ENCODE data around the gene TPO. TPM values are rescaled to one million over a fixed set of nuclear protein-coding genes. Genes with fewer than 3 reads are reported as not detected.

The TPO gene
- total RNA-seq, 4 donors from 2014 or later: 6.7 to 14.5 (median 11.3) TPM

DNA sequence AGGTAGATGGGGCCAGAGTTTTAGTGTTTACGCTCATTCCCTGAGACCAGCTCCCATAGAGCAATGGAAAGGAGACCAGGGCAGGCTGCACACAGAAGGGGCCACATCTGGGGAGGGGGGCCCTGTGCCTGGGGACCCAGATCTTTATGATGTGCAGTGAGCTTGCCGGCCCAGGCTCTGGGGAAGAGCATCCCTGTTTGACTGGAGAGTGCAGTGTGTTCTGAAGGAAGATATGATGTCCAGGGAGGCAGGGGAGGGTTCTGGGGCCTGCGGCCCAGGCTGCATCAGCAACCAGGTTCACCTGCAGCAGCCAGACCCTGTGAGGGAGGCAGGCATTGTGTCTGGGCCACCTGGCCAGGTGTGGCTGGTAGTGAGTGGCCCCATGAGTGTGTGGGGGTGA lies 13.8 kb downstream of the TPO start:
- Histone ChIP-seq H3K36me3 (no peaks in the 10 kb centered on the region), H3K4me1 (no peaks in the 10 kb centered on the region), H3K9me3 (no peaks in the 10 kb centered on the region), H3K27ac (no peak overlapping the region), H3K4me3 (no peak overlapping the region), H3K27me3 (peaks cover 14% of the 10 kb centered on the region)
- TF ChIP-seq POLR2A (IDR thresholded peaks at IDR 0.05) (no peak), POLR2AphosphoS5 (IDR thresholded peaks at IDR 0.05) (no peak), EP300 (IDR thresholded peaks at IDR 0.05) (no peak)
- TF ChIP-seq, protein P1, sequence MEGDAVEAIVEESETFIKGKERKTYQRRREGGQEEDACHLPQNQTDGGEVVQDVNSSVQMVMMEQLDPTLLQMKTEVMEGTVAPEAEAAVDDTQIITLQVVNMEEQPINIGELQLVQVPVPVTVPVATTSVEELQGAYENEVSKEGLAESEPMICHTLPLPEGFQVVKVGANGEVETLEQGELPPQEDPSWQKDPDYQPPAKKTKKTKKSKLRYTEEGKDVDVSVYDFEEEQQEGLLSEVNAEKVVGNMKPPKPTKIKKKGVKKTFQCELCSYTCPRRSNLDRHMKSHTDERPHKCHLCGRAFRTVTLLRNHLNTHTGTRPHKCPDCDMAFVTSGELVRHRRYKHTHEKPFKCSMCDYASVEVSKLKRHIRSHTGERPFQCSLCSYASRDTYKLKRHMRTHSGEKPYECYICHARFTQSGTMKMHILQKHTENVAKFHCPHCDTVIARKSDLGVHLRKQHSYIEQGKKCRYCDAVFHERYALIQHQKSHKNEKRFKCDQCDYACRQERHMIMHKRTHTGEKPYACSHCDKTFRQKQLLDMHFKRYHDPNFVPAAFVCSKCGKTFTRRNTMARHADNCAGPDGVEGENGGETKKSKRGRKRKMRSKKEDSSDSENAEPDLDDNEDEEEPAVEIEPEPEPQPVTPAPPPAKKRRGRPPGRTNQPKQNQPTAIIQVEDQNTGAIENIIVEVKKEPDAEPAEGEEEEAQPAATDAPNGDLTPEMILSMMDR (IDR thresholded peaks at IDR 0.05): no peak
- 100% methylated on average over 1 to 2 of the region's 3 CpGs for WGBS, 2 donors (ENCODE audit: low coverage in 1 of 2)
- ATAC-seq: no peak

DNA sequence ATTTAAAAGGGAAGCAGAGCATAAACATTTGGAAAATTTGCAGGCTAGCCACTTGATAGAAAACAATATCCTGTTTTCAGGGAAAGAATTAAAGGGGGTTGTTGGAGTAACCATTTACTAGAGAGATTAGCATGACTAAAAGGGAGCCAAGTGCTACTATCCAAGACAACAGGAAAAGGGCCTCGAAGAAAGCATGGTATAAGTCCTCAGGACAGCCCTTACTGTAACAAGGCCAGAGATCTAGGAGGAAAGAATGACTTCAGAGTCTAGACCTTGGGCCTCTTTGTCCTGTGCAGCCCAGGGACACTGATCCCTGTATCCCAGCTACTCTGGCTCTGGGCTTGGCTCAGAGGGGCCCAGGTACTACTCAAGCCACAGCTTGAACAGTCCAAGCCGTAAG lies 16.6 kb downstream of the TPO start:
- Histone ChIP-seq H3K27ac (no peak overlapping the region), H3K36me3 (no peaks in the 10 kb centered on the region), H3K27me3 (peaks cover 14% of the 10 kb centered on the region), H3K4me3 (no peak overlapping the region), H3K9me3 (no peaks in the 10 kb centered on the region), H3K4me1 (no peaks in the 10 kb centered on the region)
- TF ChIP-seq, protein P1 (IDR thresholded peaks at IDR 0.05): no peak
- TF ChIP-seq POLR2A (IDR thresholded peaks at IDR 0.05) (no peak), POLR2AphosphoS5 (IDR thresholded peaks at IDR 0.05) (no peak), EP300 (IDR thresholded peaks at IDR 0.05) (no peak)
- 90 to 91% methylated on average over 1 to 2 of the region's 2 CpGs for WGBS, 2 donors (ENCODE audit: low coverage in 1 of 2)
- ATAC-seq: no peak

DNA sequence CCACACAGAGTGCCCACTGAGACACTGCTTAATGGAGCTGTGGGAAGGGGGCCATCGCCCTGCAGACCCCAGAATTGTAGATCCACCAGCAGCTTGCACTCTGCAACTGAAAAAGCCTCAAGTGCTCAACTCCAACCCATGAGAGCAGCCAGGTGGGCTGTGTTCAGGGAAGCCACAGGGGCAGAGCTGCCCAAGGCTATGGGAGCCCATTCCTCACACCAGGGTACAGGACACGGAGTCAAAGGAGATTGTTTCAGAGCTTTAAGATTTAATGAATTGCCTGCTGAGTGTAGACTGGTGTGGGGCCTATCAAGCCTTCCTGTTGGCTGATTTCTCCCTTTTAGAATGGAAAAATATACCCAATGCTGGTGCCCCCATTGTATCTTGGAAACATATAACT lies 17.2 kb downstream of the TPO start:
- no peak for ATAC-seq
- no peaks in the 10 kb centered on the region for H3K36me3 ChIP-seq
- no peak overlapping the region for H3K27ac ChIP-seq
- TF ChIP-seq POLR2A (IDR thresholded peaks at IDR 0.05) (no peak), POLR2AphosphoS5 (IDR thresholded peaks at IDR 0.05) (no peak), EP300 (IDR thresholded peaks at IDR 0.05) (no peak)
- TF ChIP-seq, protein P1 (IDR thresholded peaks at IDR 0.05): no peak
- H3K4me3 ChIP-seq: no peak overlapping the region
- H3K4me1 ChIP-seq: no peaks in the 10 kb centered on the region
- peaks cover 14% of the 10 kb centered on the region for H3K27me3 ChIP-seq
- no CpG with 5 or more reads among the region's 2 CpGs for WGBS, 2 donors (ENCODE audit: low coverage in 1 of 2)
- no peaks in the 10 kb centered on the region for H3K9me3 ChIP-seq

DNA sequence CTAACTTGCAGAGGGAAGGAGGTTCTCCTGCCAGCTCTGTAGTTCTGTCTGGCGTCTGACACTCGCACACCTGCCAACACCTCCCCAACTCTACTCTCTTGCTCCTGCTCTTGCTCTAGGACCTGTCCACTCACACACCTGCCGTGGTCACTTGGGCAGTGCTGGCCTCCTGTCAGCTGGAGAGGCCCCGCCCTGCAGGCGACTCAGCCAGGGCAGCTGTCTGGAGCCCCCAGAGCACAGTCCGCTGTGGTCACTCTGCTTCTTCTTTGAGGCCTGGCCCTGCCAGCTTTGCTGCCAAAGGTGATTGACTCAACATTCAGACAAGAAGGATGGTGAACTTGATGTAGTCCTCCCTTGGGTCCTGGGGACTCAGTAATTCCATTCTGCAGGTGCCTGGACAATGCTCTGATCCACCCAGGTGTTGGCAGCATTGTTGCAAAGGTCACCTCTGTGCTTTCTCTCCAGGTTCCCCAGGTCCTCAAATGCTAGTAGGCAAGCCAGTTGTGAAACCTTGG lies 18.7 kb downstream of the TPO start:
- 80 to 89% methylated on average over 1 to 3 of the region's 6 CpGs for WGBS, 2 donors (ENCODE audit: low coverage in 1 of 2)

DNA sequence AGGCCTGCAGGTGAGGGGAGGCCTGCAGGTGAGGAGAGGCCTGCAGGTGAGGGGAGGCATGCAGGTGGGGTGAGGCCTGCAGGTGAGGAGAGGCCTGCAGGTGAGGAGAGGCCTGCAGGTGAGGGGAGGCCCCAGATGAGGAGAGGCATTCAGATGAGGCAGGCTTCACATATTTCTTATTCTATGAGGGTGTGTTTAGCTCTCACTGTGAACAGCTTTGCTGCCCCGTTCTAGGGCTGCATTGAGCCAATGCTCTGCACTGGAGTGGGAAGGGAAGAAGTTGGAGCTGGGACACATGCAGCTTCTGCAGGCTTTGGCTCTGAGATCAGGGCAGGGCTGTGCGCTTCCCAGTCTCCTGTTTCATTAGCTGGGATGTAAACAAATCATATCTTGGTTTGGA lies 19.5 kb downstream of the TPO start:
- Histone ChIP-seq H3K4me3 (no peak overlapping the region), H3K27me3 (peaks cover 7% of the 10 kb centered on the region), H3K9me3 (no peaks in the 10 kb centered on the region), H3K27ac (no peak overlapping the region), H3K4me1 (no peaks in the 10 kb centered on the region), H3K36me3 (no peaks in the 10 kb centered on the region)
- ATAC-seq: no peak
- TF ChIP-seq EP300 (IDR thresholded peaks at IDR 0.05): no peak
- TF ChIP-seq, protein P1 (IDR thresholded peaks at IDR 0.05): no peak
- TF ChIP-seq POLR2A (IDR thresholded peaks at IDR 0.05): no peak
- TF ChIP-seq POLR2AphosphoS5 (IDR thresholded peaks at IDR 0.05): no peak
- WGBS, 2 donors (ENCODE audit: low coverage in 1 of 2): 50 to 82% methylated on average over 1 to 2 of the region's 2 CpGs

More for the DNA sequence above, 18.7 kb downstream of the TPO start:
- Histone ChIP-seq H3K4me1 (no peaks in the 10 kb centered on the region), H3K4me3 (no peak overlapping the region), H3K27me3 (peaks cover 14% of the 10 kb centered on the region), H3K27ac (no peak overlapping the region), H3K36me3 (no peaks in the 10 kb centered on the region), H3K9me3 (no peaks in the 10 kb centered on the region)
- ATAC-seq: no peak
- TF ChIP-seq POLR2AphosphoS5 (IDR thresholded peaks at IDR 0.05): no peak
- no peak for TF ChIP-seq POLR2A (IDR thresholded peaks at IDR 0.05)
- no peak for TF ChIP-seq EP300 (IDR thresholded peaks at IDR 0.05)
- TF ChIP-seq, protein P1 (IDR thresholded peaks at IDR 0.05): no peak
